H1 (cell line): Measurements from ENCODE around the gene USP20. TPM values are rescaled to one million over a fixed set of nuclear protein-coding genes. Genes with fewer than 3 reads are reported as not detected.

ENCODE experiments used
- EGR1 ChIP-seq: IDR thresholded peaks from 2 replicates; pipeline ENCODE4 v1.6.1; 2011; ENCODE audit warnings: low read depth, low read length, borderline replicate concordance
- SIX5 ChIP-seq: IDR thresholded peaks from 2 replicates; pipeline ENCODE4 v1.6.1; 2011; ENCODE audit warnings: mild to moderate bottlenecking, low read depth, low read length
- polyA plus RNA-seq, 7 experiments: library from polyadenylated mRNA; depleted of rRNA in 3 of 7; stranded (reverse) in 5 of 7; unstranded in 2 of 7; fragments of >200 nt in 5 of 7; fragments of 200-250 nt in 2 of 7; gene quantifications; 1 replicate in 5 of 7; 2 replicates in 1 of 7; 4 replicates in 1 of 7; pipeline versions ENCODE4 v1.2.1 to v1.2.3, GENCODE V29; 2011 to 2013; ENCODE audit warnings: missing spikeins in 2 of 7, mixed read lengths in 2 of 7
- total RNA-seq: library from RNA; stranded (reverse); fragmentation: NEBNext Ultra II Directional; extraction: Animal tissue kit (Norgen Biotek cat#: 25700); gene quantifications from 2 replicates; pipeline ENCODE4 v1.2.1, GENCODE V29; 2021
- TF ChIP-seq, protein P1 (sequence below): IDR thresholded peaks from 2 replicates; pipeline ENCODE4 v1.6.1; 2012; ENCODE audit warnings: inconsistent platforms

USP20 gene
- total and polyA plus RNA-seq, 2 of the 8 experiments (the other 6 are each of a cell fraction or from before 2014, with no cell fraction given), result 13.4 to 23.0 TPM

DNA sequence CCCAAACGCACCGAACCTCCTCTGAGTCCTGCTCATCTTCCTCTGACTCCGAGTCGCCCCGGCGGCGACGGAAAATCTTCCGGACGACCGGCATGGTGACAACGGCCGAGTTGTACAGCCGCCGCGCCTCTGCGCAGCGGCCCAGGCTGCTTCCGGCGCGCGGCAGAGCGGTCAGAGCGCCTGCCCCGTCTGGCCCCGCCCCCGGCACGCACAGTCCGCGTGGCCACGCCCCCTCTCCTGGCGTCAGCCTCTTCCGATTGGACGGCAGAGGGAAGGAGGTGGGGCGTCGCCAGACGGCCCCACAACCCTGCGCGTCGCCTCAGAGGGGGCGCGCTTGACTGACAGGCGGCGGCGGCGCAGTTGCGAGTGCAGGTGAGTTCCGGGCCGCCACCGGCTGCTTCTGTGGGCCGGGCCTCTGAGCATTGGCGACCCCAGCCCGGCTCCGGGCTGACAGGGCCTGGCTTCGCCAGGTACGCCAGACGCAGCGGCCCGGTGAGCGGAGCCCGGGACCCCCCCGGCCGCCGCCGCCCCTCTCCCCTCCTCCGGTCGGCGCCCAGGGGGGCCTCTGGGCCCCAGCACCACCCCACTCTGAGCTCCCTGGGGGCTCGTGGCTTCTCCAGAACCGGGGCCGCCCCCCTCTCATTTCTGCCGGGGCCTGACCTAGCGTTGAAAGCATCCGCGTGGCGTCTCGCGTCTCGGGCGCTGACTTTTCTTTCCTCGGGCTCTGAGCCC lies at the start of gene USP20, which contains the start of gene C9orf78 (continued):
- no peak; the same call in 1 of the 2 replicates for TF ChIP-seq EGR1
- TF ChIP-seq SIX5, result no peak
- TF ChIP-seq, protein P1, sequence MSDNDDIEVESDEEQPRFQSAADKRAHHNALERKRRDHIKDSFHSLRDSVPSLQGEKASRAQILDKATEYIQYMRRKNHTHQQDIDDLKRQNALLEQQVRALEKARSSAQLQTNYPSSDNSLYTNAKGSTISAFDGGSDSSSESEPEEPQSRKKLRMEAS, result peak; percentile 84
